HG02870 (cell line): ENCODE measurements around the gene LARGE1.

Experiments used
- ATAC-seq: cut with Tn5 transposase; IDR thresholded peaks from one replicate; pipeline ENCODE4 v1.9.1; 2021; ENCODE audit warnings: mild to moderate bottlenecking, moderate library complexity; ENCODE audit not compliant: unreplicated experiment

The LARGE1 gene

GRCh38 chr22:33829546-33830280, 90.6 kb downstream of the LARGE1 start:
- ATAC-seq: no peak

DNA sequence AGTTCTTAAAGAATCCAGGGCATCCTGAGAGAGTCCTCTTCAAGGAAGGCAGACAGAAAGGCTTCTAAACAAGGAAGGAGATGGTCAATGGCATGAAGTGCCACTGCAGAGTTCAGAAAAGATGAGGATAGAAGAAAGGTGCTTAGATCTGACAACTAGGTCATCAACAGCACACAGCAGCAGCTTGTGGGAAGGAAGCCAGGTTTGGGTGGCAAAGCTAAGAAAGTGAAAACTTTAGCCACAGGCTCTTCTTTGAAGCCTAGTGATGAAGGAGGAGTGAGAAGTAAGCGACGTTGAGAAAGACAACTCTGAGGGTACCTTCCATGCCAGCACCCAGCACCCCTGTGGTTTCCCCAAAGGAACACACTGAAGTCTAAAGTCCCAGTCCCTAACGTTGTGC, 92.0 kb downstream of the LARGE1 start:
- no peak for ATAC-seq

GRCh38 chr22:33825761-33826160, 94.5 kb downstream of the LARGE1 start:
- ATAC-seq: no peak

- no peak for ATAC-seq
Measured at GRCh38 chr22:33823552-33823951, 96.7 kb downstream of the LARGE1 start.

DNA sequence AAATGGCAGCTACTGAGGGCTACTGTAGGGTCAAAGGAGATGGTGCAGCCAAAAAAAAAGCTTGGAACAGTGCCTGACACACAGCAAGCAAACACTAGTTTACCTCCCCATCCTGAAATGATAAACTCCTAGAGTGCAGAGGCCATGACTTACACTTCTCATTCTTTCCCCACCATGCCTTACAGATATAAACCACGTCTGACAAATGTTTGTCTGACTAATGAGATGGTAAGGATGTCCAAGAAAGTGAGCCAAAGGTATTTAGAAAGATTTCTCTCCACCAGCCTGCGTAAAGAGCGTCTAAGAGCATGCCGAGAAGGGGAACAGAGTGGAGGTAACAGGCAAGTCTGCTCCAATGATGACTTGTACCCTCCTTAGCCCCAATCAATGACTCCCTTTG, 99.0 kb downstream of the LARGE1 start:
- no peak for ATAC-seq

DNA sequence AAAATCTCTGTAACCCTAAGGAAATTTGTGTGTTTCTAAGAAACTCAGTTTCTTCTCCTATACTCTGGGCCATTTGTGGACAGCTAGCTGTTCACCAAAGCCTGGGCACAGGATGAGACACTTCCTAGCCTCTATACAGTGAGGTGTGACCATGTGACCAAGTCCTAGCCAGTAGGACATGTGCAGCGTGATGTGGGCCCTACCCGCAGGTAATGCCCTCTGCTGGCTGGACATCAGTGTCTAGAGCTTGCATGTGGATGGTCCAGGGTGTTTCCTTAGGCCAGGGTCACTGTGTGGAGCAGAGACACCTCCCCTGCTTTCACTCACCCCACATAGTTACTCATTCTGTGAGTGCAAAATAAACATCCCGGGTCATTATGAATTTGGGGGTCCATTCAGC, 100.5 kb downstream of the LARGE1 start:
- ATAC-seq: no peak

DNA sequence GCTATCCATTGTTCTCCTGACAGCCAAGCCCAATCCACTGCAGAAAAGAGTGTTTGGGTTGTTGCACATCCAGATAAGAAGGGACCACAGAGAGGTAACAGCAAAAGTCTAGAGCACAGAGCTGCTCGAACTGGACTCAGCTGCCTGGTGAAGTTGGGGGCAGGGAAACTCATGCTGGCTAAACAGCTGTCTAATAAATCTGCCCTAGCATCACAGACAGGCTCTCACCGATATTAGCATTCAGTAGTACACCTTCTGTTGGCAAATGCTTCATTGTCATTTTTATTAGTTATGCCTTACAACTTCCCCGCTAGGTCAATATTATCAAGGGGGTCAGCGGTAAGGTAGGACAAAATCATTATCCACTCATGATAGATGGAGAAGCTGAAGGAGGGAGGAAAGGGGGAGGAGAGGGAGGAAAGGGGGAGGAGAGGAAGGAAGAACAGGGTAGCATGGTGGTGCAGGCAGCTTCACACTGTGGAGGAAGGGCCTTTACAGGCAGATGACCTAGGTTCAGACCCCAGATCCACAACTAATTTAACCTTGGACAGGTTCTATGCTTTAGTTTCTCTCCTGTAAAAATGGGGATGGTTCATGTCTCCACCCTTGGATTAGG, 102.7 kb downstream of the LARGE1 start:
- no peak for ATAC-seq

DNA sequence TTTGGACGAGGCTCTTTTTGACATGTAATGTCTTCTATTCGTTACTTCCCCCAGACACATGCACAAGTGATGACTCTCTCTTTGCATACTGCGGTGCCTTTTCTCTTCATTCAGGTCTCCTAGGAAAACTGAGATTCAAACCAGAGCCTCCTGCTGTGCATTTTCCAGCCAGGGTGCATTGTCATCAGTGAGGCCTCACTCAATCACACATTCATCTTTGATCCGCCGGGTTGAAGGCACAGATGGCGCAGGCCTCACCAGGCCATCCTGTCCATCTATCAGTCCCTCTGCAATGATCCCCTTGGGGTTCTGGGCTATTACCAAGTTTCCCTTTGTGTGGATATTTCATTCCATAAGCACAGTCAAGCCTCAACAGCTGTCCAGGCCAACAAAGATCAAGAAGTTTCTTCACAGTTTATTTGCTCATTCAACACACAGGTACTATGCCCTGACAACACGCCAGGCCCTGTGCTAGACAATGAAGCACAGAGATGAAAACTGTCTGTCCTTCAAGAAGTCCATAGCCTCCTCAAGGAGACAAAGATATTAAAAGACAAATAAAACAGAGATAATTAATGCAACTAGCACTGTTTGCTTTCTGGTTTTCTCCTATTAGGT, 107.8 kb downstream of the LARGE1 start:
- ATAC-seq: no peak

DNA sequence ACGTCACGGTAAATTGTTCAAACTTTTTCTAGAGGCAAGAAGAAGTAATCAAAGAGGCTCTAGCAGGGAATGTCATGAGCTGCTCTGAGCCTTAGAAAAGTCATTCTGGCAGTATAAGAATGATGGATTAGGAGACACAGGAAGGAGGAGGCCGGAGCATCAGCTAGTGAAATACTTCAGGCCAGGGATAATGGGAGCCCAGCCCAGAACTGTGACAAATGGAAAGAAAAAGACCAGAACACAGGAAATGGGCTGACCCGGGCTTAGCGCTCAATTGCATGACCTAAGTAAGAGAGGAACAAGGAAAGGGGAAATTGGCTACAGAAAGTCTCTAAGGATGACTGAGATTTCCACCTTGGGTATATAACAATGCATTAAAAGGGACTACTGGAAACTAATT, 108.6 kb downstream of the LARGE1 start:
- ATAC-seq: no peak

- ATAC-seq: no peak
Measured at GRCh38 chr22:33811208-33811607, 109.1 kb downstream of the LARGE1 start.

GRCh38 chr22:33807470-33807869, 112.8 kb downstream of the LARGE1 start:
- ATAC-seq: no peak

DNA sequence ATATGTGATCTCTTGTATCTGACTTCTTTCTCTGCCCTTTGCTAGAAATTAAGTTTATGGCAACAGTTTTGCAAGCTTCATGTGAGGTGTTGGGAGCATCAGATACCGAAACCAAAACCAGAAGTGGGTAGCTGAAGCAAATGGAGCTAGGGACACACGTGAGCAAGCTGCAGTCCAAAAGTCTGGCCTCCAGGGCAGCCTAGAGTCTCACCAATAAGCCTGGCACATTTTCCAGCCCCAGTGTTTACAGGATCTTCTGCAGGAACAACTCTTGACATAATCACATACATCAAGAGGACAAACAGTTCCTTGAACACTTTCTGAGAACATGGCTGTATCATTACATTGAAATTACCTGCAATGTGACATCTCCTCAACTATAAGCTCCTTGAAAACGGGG, 114.1 kb downstream of the LARGE1 start:
- ATAC-seq: peak; percentile 63

DNA sequence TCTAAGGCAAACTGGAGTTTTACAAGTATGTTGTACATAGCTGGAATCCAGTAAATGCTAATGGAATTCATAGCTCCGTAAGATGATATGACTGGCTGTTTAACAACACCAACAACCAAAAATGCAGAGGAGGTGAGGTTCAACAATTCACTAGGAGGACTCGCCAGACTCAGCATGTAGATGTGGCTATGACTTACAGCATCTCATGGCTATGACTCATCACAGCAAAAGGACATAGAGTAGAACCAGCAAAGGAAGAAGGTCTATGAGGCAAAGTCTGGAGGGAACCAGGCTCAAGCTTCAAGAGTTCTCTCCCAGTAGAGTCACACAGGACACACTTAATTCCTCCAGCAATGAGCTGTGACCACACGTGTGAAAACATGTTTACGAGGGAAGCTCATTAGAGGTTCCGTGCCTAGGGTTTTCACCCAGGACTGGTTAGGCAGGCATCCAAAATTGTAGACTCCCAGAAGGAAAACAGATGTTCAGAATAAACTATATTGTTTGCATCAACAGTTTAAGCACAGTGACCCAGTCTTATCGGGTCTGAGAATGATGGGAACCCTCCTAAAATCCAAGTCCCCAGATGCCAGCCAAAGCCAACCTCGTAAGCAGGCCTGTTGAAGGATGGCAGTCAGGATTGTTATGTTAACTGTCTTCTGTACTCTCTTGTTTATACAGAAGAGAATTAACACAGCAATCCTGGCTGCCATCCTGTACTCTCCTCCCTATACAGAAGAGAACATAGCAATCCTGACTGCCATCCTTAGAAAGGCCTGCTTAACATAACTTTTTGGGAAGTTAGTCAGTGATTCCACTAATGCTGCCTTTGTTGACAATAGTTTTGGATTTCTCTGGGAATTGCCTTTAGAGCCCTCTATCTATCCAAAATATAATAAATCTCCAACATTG, 116.6 kb downstream of the LARGE1 start:
- no peak for ATAC-seq

DNA sequence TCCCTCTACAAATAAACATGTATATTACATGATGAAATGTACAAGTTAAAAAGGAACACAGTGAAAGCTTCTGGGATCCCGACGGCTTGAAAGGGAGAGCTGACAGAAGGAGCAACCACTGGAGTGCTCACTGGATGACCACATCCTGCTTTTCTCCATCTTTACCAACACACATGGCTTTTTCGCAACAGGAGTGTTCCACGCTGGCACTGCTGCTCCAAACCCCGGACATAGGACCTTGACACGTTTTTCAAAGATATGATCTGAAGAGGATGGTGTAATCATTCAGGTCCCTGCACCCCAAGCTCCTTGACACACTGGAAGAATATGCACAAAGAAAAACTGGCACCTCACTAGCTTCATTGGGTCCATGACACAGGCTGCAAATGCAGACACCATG, 121.9 kb downstream of the LARGE1 start:
- no peak for ATAC-seq

DNA sequence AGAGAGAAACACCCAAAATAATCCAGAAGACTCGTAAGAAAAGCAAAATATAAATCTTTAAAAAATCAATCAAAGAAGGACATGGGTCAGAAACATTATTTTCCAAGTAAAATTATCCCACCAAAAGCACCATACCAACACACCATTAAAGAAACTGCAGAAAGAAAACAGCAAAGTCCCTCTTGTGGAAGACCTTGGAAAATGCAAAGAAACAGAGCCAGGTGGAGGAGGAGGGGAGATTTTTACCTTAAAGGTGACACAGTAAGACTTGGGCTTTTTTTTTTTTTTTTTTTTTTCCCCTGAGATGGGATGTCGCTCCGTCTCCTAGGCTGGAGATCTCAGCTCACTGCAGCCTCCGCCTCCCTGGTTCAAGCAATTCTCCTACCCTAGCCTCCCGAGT, 123.8 kb downstream of the LARGE1 start:
- no peak for ATAC-seq

DNA sequence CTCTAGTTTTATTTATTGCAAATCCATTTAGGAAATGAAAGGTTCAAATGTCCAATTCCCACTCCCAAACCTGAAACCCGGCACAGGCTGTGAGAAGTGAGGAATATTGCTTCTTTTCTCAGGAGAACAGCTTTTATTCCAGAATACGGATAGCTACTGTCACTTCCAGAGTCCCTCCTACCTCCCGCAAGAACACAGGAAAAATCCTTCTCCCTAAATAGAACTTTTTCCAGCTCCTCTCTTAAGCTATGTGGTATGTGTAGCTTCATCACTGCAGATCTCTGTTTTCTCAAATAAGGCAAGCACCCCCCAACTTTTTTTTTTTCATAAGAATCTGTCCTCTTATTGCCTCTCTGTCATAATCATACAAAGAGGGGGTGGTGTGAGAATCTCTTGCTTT, 126.8 kb downstream of the LARGE1 start:
- ATAC-seq: no peak

GRCh38 chr22:33792832-33793231, 127.4 kb downstream of the LARGE1 start:
- ATAC-seq: no peak

DNA sequence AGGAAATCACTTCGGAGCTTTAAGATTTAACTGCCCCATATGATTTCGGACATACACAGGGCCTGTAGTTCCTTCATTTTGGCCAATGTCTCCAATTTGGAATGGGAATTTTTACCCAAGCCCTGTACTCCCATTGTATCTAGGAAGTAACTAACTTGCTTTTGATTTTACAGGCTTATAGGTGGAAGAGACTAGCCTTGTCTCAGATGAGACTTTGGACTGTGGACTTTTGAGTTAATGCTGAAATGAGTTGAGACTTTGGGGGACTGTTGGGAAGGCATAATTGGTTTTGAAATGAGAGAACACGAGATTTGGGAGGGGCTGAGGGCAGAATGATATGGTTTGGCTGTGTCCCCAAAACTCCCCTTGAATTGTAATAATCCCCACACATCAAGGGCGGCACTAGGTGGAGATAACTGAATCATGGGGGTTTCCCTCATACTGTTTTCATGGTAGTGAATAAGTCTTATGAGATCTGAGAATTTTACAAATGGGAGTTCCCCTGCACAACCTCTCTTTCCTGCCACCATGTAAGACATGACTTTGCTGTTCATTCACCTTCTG, 130.5 kb downstream of the LARGE1 start:
- ATAC-seq: peak; percentile 54

GRCh38 chr22:33788927-33789326, 131.3 kb downstream of the LARGE1 start:
- no peak for ATAC-seq

DNA sequence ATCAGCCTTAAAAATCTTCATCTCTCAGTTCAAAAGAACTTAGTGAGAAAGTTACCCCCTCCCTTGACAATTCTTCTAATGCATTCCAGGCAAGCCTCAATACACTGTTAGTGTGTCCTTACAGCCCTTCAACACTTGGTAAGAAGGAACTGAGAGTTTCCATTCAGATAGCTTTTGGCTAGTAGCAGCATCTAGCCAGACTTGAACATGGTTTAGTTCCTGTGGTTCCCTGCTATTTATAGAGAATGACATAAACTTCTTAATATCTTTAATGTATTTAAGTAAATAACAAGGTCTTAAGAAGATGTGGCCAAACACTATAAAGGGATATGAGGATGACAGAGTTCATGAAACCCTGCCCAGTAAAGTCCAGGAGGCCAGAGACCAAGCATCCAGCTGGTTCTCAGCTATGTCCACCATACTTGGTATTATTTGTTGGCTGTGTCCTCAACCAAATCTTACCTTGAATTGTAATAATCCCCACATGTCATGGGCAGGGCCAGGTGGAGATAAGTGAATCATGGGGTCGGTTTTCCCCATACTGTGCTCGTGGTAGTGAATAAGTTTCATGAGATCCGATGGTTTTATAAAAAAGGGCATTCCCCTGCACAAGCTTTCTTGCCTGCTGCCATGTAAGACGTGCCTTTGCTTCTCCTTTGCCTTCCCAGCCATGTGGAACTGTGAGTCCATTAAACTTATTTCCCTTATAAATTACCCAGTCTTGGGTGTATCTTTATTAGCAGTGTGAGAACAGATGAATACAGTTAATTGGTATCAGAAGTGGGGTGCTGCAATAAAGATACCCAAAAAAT, 132.4 kb downstream of the LARGE1 start:
- ATAC-seq: peak; percentile 69
